ENCODE results near the gene FGF21.
"Not testable (repeated sequence)": the region's sequence is repeated elsewhere in the genome, so short reads cannot be mapped to it uniquely, and the experiment has no call there.

Gene FGF21

DNA sequence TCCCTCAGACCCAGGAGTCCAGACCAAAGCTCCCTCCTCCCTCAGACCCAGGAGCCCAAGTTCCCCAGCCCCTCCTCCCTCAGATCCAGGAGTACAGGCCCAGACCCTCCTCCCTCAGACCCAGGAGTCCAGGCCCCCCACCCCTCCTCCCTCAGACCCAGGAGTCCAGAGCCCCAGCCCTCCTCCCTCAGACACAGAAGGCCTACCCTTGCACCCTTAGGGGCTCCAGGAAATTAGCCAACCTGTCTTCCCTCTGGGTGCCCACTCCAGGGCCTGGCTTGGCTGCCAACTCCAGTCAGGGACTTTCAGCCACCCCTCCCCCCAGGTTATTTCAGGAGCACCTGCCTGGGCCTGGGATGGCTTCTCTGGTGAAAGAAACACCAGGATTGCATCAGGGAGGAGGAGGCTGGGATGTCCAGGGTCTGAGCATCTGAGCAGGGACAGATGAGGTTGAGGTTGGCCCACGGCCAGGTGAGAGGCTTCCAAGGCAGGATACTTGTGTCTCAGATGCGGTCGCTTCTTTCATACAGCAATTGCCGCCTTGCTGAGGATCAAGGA lies at the start of gene FGF21:
FGF21 (plus strand) TSS at position 441 of the 558 bp plus-strand sequence. CDS start 713 bp downstream, outside the sequence.
- DNase-seq, result no peak

DNA sequence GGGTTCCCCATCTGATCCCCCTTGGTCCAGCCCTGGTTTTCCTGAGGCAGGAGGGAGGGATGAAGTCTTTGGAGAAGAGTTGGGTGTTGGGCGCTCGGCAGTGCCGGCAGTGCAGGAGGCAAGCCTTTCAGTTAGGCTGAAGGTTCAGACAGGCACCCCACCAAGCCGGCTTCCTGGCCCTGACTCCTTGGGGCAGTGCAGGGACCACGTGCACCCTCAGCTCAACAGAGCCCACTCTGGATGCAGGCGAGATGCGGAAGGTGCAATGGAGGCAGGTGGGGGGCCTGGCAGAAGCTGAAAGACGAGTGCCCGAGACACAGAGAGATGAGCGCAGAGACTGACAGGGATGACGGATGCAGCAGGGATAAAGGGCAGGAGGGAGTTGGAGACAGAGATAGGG lies 46.9 kb upstream of the FGF21 start:
- no peak for DNase-seq

DNA sequence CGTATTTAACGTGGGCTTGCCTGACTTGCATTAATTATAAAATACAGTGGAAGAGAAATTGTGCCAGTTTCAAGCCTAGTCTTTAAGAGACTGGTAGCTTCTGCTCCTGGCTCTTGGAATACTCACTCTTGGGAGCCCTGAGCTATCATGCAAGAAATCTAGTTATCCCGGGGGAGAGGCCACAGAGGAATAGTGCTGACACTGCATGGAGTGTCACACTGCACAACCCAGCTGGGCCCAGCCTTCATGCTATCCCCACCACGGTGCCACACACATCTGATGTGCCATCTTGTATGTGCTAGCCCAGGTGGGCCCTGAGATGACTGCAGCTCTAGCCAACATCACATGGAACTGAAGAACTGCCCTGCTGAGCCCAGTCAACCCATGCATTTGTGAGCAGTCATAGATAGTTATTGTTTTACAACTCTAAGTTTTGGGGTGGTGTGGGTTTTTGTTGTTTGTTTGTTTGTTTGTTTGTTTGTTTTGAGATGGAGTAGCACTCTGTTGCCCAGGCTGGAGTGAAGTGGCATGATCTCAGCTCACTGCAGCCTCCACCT lies 44.1 kb upstream of the FGF21 start:
- DNase-seq, result no peak

DNA sequence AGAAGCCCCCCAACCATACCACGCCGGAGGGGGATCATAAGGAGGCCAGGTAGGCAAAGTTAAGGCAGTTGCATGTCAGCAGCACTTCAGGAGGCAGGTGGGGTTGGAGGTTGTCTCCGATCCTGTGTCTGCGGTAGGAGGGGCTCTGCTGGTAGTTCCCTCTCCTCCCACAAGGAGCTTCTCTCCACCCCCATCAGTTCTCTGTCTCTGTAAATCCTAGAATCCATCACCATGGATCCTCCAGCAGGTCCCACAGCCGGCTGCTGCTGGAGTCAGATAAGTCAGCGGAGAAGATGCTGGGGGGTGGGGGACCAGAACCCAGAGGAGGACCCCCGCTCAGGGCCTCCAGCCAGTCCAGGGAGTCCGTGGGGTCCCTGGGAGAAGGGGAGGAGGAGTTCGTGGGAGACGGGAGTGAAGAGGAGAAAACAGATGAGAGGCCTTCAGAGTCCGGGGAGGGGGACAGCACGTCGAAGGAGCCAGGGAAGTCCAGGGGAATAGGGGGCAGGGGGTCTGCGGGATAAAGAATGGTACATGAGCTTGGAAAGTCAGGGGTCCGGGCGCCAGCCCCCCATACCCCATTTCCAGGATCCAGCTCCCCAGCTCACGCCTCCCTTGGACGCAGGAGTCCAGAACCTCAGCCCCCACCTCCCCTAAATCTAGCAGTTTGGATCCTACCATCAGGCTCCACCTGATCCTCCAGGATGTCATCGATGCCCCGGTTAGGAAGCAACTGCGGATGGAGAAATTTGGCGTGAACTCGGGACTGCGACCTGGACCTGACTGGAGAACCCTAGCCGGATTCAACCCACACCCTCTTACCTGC lies 42.1 kb upstream of the FGF21 start:
- no peak for DNase-seq

- DNase-seq, result peak; percentile 100
These were observed 41.2 kb upstream of the FGF21 start for GRCh38 chr19:48713864-48714755.

DNA sequence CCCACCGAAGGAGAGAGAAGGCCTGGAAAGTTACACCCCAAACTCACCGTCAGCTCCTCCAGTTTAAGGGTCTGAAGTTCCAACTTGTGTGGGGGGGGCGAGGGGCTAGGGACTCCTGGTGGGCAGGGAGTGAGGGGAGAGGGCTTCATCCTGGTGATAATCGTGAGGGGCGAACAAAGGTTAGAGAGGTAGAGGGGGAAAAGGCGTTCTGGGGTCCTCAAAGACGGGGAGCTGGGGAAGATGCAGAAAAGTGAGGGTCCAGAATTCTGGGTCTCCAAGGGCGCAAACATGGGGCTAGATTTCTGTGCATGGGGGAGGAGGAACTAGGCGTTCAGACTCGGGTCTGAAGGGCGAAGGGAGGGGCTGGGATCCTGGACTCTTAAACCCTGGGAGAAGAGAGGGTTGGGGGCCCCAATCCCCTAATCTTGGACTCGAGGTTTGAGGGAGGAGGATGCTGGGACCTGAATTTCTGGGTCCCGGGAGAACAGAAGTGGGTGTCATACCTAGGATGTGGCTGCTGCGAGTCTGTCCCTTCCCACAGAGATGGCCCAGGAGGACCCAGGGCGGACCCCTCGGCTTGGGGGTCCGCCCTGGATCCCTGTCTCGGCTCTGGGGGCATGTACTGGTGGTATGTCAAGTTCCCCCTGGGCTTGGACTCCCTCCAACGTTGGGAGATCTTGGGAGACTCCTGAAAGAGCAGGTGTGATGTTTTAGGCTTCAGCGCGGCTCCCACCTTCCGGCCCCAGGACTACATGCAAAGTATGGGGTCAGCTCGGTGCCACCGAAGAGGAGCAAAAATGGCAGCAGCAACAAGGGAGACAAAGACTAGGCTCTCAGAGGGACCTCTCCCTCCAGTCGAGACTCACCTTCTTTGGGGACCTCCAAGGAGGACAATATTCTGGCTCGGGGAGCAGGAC lies 40.3 kb upstream of the FGF21 start:
- no peak for DNase-seq

DNA sequence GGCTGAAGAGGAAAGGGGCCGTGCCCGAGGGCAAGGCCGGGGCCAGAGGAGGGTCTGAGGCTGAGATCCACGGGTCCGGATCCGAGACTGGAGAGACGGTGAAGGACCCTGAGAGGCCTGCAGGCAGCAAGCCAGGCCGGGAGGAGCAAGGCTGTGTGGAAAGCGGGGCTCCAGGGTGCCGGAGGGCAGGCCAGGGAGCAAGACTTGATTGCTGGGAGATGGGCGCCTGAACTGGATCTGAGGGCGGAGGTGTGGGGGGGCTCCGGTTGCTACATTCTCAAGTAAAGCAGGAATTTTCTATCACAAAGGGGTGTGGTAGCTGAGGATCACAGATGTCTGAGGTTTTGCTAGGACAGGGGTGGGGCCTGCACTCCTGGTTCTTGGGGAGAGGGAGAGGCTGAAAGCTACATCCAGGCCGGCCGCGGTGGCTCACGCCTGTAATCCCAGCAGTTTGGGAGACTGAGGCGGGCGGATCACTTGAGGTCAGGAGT lies 39.6 kb upstream of the FGF21 start:
- peak; percentile 61 for DNase-seq

GRCh38 chr19:48716562-48717291 lies 38.6 kb upstream of the FGF21 start:
- DNase-seq, result peak; percentile 91

DNA sequence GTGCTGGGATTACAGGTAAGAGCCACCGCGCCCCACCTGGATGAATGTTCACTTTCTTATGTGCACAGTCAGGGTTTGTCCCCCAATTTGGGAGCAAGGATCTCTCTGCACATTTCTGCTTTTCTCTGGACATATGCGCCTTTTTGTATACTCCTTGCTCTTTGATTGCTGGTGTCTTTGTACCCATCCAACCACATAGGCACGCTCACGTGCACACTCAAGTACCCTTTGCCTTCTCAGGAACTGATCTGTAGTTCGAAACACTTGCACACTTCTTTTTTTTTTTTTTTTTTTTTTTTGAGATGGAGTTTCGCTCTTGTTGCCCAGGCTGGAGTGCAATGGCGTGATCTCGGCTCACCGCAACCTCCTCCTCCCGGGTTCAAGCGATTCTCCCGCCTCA lies 37.2 kb upstream of the FGF21 start:
- DNase-seq, result not testable (repeated sequence)

DNA sequence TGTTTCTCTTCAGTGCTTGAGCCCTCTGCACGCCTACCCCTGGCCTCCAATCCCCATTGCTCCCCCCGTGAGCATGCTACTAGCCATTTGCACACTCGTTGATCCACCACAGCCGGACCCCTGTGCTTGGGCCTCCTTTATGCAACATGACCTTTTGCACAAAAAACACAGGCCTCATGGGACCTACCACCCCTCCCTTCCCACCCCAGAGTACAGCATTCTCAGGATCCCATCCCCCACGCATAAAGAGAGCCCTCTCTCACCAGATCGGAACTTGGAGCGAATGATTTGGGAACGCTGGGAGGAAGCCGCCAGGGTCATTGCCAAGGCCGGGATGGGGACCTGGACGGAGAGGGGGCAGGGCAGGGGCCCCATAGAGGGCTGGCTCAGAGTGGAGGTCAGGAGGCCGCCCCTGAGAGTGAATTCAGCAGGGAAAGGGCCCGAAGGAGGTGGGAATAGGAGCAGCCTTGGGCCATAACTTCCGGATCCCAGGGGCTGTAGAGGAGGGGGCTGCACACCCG lies 36.6 kb upstream of the FGF21 start:
- DNase-seq, result no peak

- DNase-seq, result peak; percentile 78
These were observed 35.8 kb upstream of the FGF21 start, which contains the start of gene MAMSTR for GRCh38 chr19:48719263-48720171. MAMSTR (minus strand) TSS chr19:48719725; CDS start chr19:48719031, 694 bp downstream.

DNA sequence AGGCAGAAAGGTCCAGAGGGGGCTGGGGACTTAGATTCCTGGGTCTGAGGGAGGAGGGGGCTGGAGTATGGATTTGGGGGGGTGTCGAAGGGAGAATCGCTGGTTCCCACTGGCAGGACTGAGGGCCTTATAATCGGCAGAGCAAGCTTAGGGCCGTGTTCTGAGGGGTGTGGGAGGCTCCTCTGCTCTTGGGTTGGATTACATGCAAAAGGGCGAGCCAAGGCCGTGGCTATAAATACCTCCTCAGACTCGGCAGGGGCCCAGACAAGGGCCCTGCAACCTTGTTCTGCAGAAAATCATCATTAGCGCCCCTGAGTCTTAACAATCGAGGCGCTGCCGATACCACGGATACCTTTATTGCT lies 35.1 kb upstream of the FGF21 start:
- DNase-seq, result no peak

- DNase-seq, result peak; percentile 98
These were observed 34.6 kb upstream of the FGF21 start for GRCh38 chr19:48720613-48721296.

DNA sequence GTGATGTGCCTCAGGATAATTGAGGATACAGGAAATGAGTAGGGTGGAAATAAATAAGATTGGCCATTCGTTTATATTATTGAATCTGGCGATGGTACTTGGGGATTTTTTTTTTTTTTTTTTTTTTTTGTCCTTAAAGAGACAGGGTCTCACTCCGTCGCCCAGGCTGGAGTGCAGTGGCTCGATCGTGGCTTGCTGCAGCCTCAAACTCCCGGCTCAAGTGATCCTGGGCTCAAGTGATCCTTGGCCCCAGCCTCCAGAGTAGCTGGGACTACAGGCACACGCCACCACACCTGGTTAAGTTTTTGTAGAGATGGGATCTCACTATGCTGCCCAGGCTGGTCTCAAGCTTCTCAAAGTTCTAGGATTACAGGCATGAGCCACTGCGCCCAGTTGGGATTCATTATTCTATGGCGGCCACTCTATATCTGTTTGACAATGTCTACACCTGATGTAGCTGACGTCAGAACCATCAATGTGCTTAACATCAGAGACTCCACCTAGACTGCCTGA lies 33.1 kb upstream of the FGF21 start:
- no peak for DNase-seq

DNA sequence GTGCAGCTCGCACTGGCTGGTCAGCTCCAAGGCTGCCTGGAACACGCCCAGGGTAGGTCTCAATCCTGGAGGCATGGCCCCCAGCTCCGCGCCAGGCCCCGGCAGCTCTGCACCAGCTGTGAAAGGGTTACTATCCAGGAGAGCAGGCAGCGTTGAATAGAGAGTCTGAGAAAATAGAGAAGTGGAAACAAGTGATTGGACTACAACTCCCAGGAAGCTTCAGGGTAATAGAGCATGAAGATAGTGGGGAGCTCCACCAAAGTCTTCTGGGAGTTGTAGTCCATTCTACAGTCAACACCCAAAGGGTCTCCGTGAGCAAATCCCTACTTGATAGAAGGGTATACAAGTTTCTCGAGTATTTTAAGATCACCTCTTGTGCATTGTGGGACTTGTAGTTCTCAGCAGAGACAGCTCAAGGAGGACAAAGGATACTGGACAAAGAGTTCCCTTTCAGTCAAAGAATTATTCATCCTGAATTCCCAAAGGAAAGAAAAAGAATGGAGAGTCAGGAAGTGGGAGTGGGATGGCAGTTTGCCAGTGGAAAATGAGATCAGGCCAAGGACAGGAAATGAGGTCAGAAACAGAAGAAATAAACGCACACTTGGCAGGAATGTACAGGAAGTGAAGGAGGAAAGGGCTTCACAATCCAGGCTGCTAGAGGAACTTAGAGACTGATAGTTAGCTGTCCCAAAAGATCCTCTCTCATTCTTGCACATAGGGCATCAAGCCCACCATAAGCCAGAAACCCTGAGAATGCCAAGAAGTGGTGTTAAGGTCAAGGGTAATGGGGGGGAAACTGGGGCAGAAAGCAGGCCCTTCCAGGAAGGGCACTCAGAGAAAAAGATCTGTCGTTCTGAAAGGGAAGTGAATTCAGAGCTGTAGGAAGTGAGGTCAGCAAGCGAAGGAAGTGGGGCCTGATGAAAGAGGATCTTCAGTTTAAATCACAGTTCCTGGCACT lies 30.2 kb upstream of the FGF21 start:
- peak; percentile 89 for DNase-seq

GRCh38 chr19:48726556-48726955 lies 28.8 kb upstream of the FGF21 start:
- no peak for DNase-seq

GRCh38 chr19:48728911-48729664 lies 26.2 kb upstream of the FGF21 start:
- no peak for DNase-seq

Measured in right forelimb (tissue), 1 donor.